Peyer's patch (tissue), 4 donors: Measurements from ENCODE around the gene TPM2.

Experiments used
- CTCF ChIP-seq, 6 experiments: fragments of 450-650 bp in 4 of 6; fragments of 200-600 bp in 2 of 6; sonication (generic) in 1 of 6; IDR thresholded peaks; one replicate each; pipeline ENCODE4 v1.5.1; 2017 to 2019; ENCODE audit warnings: antibody characterized with exemption in 6 of 6, mild to moderate bottlenecking in 3 of 6, moderate library complexity in 1 of 6
- POLR2A ChIP-seq, 2 donors: fragments of 450-650 bp; IDR thresholded peaks; one replicate each; pipeline ENCODE4 v1.5.1; 2017; ENCODE audit warnings: antibody characterized with exemption in 2 of 2, mild to moderate bottlenecking in 2 of 2, moderate library complexity in 2 of 2

GRCh38 chr9:35691334-35691650 lies 1.6 kb upstream of the TPM2 start:
- TF ChIP-seq POLR2A (IDR thresholded peaks at IDR 0.05) = no peak
- no peak for TF ChIP-seq CTCF (IDR thresholded peaks at IDR 0.05)
